HG03159 (cell line): ENCODE data around the gene PHF21B.
"Not testable (repeated sequence)": the region's sequence is repeated elsewhere in the genome, so short reads cannot be mapped to it uniquely, and the experiment has no call there.

Source experiments
- ATAC-seq: cut with Tn5 transposase; IDR thresholded peaks from one replicate; pipeline ENCODE4 v1.9.1; 2021; ENCODE audit warnings: mild to moderate bottlenecking, moderate library complexity; ENCODE audit not compliant: unreplicated experiment

PHF21B gene

GRCh38 chr22:45009606-45010531, at the start of gene PHF21B:
PHF21B (minus strand) TSS chr22:45010005; CDS start chr22:45009549, 456 bp downstream.
- ATAC-seq: no peak

GRCh38 chr22:45059296-45059695, 49.5 kb upstream of the PHF21B start:
- no peak for ATAC-seq

- ATAC-seq: no peak
These were observed 48.8 kb upstream of the PHF21B start for GRCh38 chr22:45058622-45058912.

GRCh38 chr22:45055936-45056335, 46.1 kb upstream of the PHF21B start:
- no peak for ATAC-seq

GRCh38 chr22:45053571-45053970, 43.8 kb upstream of the PHF21B start:
- ATAC-seq: no peak

GRCh38 chr22:45053094-45053493, 43.3 kb upstream of the PHF21B start:
- no peak for ATAC-seq

- not testable (repeated sequence) for ATAC-seq
These were observed 42.9 kb upstream of the PHF21B start for GRCh38 chr22:45052665-45053064.

- no peak for ATAC-seq
These were observed 42.1 kb upstream of the PHF21B start for GRCh38 chr22:45051946-45052345.

- no peak for ATAC-seq
These were observed 41.6 kb upstream of the PHF21B start for GRCh38 chr22:45051419-45051818.

- no peak for ATAC-seq
These were observed 37.5 kb upstream of the PHF21B start for GRCh38 chr22:45047260-45047659.

- no peak for ATAC-seq
These were observed 35.4 kb upstream of the PHF21B start for GRCh38 chr22:45045208-45045607.

- ATAC-seq: no peak
These were observed 32.5 kb upstream of the PHF21B start for GRCh38 chr22:45042263-45042662.

GRCh38 chr22:45039133-45039532, 29.3 kb upstream of the PHF21B start:
- no peak for ATAC-seq

GRCh38 chr22:45036154-45036553, 26.3 kb upstream of the PHF21B start:
- ATAC-seq: no peak

- no peak for ATAC-seq
These were observed 25.0 kb upstream of the PHF21B start for GRCh38 chr22:45034821-45035220.

- ATAC-seq: no peak
These were observed 24.4 kb upstream of the PHF21B start for GRCh38 chr22:45034156-45034555.

- ATAC-seq: no peak
These were observed 23.3 kb upstream of the PHF21B start for GRCh38 chr22:45033136-45033535.

- ATAC-seq: no peak
These were observed 22.0 kb upstream of the PHF21B start for GRCh38 chr22:45031629-45032403.

GRCh38 chr22:45029501-45029900, 19.7 kb upstream of the PHF21B start:
- ATAC-seq: no peak

- ATAC-seq: no peak
These were observed 16.7 kb upstream of the PHF21B start for GRCh38 chr22:45026511-45026910.

GRCh38 chr22:45023431-45023830, 13.6 kb upstream of the PHF21B start:
- ATAC-seq: no peak
